C4-2B (cell line): ENCODE data around the gene CDRT4.

Experiments used
- H3K27ac ChIP-seq: fragments of 450-650 bp; 2 replicates; pipeline ENCODE4 v1.5.1; 2017
- CTCF ChIP-seq: fragments of 450-650 bp; conservative IDR thresholded peaks from 2 replicates; pipeline ENCODE4 v1.5.1; 2017; ENCODE audit warnings: mild to moderate bottlenecking
- ZFX ChIP-seq: fragments of 450-650 bp; IDR thresholded peaks from 2 replicates; pipeline ENCODE4 v1.6.1; 2017

CDRT4 gene

GRCh38 chr17:15456496-15456895 is 10.9 kb downstream of the CDRT4 start:
- H3K27ac ChIP-seq: no peak overlapping the region
- no peak for TF ChIP-seq CTCF
- TF ChIP-seq ZFX: no peak

GRCh38 chr17:15454346-15454745 is 13.1 kb downstream of the CDRT4 start:
- TF ChIP-seq ZFX (no peak), CTCF (no peak)

GRCh38 chr17:15453782-15454181 is 13.6 kb downstream of the CDRT4 start:
- no peak for TF ChIP-seq CTCF
- TF ChIP-seq ZFX: no peak
- H3K27ac ChIP-seq: no peak overlapping the region

More at GRCh38 chr17:15454346-15454745, 13.1 kb downstream of the CDRT4 start:
- no peak overlapping the region for H3K27ac ChIP-seq

- TF ChIP-seq CTCF (no peak), ZFX (no peak)
- no peak overlapping the region for H3K27ac ChIP-seq
Observed at GRCh38 chr17:15453246-15453645, 14.2 kb downstream of the CDRT4 start.

- TF ChIP-seq ZFX (no peak), CTCF (no peak)
- H3K27ac ChIP-seq: no peak overlapping the region
Observed at GRCh38 chr17:15452746-15453145, 14.7 kb downstream of the CDRT4 start.

GRCh38 chr17:15451680-15452079 is 15.7 kb downstream of the CDRT4 start:
- TF ChIP-seq ZFX (no peak), CTCF (no peak)
- no peak overlapping the region for H3K27ac ChIP-seq

- no peak overlapping the region for H3K27ac ChIP-seq
- TF ChIP-seq ZFX (no peak), CTCF (no peak)
Observed at GRCh38 chr17:15448580-15448956, 18.9 kb downstream of the CDRT4 start.
